NCI-H1417 treated with DMSO at 0.1 percent for 48 hours (cell line): Measurements from ENCODE around the gene CLK2.
"Not testable (repeated sequence)": the region's sequence is repeated elsewhere in the genome, so short reads cannot be mapped to it uniquely, and the experiment has no call there.

Experiments used
- DNase-seq: peaks from one replicate; lab custom pipeline; 2025; lab: John Stamatoyannopoulos, UW

The CLK2 gene

DNA sequence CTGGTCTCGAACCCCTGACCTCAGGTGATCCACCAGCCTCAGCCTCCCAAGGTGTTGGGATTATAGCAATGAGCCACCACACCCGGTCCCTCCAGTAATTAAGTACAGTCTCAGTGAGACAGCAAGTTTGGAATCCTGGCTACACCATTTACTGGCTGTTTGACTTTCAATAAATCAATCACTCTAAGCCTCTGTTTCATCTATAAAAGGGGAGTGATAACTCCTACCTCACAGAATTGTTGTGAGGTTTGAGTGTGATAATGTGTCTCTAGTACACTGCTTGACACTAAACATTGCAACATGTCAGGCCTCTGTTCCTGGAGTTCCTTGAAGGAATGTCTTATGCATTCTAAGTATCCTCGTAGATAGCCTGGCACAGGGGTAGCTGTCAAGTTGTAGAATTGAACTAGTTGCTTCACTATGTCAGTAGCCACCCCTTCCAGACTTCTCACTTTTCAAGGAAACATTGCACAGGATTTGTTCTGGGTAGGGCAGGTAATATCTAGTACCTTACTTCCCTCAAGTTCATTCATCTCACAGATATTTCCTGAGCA, 30.4 kb downstream of the CLK2 start:
- no peak for DNase-seq

DNA sequence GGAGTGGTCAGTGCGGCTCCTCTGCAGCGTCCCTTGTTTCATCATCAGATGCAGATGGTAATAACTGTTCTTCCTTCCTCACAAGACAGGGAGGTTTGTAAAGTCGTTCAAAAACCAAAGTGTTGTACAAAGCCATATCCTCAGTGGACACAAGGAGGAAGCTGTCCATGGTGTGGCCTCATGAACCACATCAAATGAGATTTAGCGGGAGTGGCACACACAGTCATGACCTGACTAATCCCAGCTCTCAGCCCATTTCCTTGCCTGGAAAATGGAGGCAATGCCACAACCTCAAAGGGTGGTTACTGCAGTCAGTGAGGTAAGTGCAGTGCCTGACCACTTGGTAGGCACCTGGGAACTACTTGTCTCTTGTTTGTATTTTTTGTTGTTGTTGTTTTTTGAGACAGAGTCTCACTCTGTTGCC, 31.5 kb downstream of the CLK2 start:
- no peak for DNase-seq

DNA sequence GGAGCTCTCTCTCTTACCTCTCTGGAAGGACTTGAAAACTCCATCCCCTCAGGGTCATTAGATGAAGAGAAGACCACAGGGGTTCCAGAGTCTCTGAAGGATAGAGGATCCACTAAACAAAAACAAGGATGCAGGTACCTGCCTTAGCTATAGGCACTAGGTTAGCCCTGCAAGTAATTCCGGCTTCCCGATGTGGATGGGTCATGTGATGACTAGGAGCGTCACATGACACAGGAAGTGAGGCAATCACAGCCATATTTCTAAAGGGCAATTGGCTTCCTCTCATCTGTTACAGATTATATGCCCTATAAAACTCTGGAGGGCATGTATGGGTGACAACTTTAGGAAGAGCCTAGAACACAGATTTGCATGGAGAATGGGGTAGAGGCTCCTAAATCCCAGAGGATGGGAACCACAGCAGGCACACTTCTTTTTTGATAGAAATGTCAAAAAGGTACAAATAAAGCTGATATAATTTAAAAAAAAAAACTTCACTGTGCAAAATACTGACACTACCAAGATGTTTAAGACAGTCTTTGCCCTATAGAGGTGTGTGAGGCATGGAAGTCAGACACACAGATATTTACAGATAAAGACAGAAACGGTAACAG, 32.1 kb downstream of the CLK2 start:
- no peak for DNase-seq

DNA sequence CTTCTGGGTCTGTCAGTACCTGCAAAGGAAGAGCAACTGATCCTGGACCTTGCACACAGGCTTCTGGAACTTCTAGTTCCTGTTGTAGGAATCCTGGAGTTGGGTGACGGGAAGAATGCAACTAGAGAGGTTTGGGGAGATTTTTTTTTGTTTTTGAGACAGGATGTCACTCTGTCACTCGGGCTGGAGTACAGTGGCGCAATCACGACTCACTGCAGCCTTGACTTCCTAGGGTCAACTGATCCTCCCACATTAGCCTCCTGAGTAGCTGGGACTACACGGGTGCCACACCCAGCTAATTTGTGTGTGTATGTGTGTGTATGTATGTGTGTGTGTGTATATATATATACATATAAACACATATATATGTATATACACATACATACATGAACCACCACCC, 36.9 kb downstream of the CLK2 start:
- DNase-seq = no peak

DNA sequence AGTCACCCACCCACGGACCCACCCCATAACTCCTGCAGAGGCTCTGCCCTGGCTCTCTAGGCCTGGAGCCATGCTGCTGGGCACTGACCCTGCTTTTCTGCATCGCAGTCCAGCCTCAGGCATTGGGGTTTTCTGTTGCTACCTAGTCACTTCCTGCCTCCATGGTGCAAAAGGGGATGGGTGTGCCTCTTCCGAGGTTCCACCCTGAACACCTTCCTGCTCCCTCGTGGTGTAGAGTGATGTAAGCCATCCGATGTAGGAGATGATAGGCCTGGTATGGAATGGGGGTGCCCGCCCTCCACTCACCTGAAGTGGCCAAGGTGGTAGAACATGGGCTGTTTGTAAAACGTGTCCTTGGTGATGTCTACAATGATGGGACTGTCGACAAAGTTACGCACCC, 37.9 kb downstream of the CLK2 start:
- not testable (repeated sequence) for DNase-seq

DNA sequence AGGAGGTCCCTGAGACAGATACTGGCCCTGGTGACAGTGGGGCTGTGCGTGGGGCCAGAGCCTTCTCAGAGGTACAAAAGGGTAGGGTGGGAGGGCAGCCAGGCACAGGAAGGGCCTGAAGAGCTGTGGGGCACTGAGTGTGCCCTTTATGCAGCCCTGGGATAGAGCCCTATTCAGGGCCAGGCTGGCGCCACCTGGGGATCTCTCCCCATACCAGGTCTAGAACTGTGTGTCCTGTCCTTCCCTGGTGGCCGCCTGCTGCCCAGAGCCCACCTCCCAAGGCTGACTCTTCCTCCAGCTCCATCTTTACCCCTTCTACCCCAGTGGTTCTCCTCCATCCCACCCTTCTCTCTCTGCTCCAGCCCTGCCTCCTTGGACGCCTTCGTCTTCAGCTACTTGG, 39.8 kb downstream of the CLK2 start:
- not testable (repeated sequence) for DNase-seq

DNA sequence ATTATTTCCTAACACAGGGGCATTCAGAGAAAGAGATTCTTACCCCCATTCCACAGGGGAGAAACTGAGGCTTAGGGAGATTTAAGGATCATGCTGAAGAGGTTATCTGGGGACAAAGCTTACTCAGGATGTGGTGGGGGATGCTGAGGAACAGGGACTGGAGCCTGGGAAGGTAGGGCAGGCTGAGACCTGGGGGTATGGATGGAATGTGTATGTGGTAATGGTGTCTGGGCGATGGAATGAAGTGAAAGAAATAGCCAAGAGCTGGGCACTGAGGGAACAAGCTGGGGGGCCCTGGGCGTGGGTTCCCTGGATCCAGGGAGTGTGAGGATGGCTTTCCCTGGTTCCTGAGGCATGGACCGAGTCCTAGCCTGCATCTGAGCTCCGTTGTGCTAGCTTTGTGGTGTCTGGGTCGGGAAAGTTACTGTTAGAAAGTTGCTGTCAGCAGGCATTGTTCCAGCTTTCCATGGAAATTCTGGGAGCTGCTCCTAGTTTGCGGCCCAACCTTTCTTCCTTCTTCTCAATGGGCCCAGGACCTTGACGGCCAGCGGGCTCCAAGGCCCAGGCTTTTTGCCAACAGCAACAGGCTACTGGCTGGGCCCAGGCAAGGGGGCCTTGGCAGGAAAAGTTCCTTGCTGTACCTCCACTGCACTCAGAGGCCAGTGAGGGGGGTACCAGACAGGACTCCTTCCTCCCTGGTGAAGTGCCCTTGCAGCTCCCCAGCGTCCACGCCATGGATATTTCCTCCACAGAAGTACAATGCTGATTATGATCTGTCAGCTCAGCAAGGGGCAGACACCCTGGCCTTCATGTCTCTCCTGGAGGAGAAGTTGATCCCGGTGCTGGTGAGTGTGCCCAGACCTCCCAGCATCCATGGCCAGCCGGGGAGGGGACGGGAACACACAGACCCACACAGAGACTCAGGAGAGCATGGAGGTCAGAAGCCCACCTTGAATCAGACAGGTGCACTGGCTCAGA, 41.0 kb downstream of the CLK2 start:
- DNase-seq = not testable (repeated sequence)

DNA sequence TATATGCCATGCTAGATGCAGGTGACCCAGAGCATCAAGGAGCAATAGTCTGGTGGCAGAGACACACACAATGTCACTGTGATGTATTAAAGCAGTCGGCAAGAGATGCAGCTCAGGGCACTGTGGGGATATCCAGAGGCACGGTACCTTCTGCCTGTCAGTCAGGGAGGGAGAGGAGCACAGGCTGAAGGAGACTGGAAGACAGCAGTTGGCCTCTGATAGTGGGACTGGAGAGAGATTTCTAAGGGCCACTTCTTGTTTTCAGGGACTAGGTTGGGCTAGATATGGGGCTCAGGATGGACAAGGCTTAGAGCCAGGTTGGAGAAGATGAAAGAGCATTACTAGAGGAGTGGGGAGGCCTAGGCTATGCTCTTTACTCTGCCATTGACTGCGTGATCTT, 42.0 kb downstream of the CLK2 start:
- not testable (repeated sequence) for DNase-seq

DNA sequence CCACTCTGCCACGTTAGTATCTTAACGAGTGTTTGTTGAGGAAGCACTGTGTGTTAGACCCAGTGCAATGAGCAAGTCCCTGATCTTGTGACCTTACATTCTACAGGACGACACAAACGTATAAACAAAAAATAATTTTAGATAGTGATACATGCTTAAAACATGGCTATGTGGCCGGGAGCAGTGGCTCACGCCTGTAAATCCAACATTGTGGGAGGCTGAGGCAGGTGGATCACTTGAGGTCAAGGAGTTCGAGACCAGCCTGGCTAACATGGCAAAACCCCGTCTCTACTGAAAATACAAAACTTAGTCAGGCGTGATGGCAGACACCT, 45.2 kb downstream of the CLK2 start:
- no peak for DNase-seq

DNA sequence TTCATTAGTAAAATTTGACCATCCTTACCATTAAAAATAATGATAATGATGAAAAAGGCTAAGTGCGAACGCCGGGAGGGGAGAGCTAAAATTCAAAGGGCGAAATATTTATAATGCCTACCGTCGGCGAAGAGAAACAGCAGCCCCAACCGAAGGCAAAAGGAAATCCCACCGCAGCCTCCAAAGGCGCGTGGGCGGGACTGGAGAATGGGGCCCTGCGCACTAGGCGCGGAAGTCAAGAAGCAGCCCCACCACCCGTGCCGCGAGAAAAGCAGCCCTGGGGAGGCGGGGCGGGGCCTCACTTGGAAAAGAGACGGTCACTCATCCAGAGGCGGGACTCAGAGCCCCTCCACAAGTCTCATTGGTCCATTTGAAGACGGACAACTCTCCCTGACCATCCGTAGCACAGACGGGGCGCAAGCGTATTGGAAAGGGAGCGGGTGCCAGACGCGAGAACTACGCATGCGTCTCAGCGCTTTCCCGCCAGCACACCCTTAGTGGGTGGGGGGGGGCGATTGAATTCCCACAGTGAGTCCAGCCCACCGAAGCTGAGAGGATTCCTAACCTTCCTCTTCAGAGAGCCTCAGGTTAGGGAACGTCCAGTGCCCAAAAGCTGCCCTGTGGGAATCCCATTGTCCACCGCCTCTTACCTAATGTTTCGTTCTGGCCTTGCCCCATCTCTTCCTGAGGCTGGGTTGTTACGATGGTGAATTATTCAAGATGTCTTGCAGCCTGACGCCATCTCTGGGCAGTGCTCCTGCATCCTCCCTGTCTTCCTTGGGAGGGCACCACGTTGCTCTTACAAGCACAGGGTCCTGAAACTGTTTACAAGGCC, 45.8 kb downstream of the CLK2 start:
- DNase-seq = peak; percentile 98

DNA sequence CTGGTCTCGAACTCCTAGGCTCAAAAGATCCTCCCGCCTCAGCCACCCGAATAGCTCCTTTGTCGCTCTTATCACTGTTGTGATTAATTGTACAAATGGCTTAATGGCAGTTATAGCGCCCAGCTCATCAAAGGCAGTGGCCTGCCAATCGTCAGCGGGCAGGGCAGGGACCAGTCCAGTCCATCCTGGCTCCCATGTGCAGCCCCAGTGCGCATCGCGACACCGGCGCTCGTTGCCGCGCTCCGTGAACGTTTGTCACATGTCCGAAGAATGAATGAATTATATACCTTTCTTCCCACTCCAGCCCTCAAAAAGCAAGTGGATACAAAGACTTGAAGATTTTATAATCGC, 46.4 kb downstream of the CLK2 start:
- DNase-seq = no peak

DNA sequence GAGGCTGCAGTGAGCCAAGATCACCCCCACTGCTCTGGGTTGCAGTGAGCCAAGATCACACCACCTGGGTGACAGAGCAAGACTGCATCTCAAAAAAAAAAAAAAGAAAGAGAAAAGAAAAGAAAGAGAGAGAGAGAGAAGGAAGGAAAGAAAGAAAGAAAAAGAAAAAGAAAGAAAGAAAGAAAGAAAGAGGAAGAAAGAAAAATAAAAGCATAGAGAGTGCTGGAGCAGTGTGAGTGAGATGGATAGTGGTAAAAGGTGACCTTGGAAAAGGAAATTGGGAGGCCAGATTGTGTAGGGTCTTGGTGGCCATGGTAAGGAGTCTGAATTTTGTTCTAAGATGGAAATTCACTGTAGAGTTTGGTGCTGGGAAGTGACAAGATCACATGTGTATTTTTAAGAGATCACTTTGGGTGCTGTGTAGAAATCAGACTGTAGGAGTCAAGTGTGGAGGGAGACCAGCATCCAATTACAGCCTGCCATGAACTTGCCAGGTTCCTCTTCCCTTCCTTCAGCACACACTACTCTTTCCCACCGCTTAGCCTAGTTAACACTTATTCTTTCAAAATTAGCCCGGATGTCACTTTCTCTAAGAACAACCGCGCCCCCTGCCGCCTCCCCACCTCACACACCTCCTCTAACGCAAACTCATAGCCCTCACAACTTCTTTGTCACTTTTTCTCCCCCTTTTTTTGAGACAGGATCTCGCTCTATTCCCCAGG, 47.0 kb downstream of the CLK2 start:
- peak; percentile 48 for DNase-seq

DNA sequence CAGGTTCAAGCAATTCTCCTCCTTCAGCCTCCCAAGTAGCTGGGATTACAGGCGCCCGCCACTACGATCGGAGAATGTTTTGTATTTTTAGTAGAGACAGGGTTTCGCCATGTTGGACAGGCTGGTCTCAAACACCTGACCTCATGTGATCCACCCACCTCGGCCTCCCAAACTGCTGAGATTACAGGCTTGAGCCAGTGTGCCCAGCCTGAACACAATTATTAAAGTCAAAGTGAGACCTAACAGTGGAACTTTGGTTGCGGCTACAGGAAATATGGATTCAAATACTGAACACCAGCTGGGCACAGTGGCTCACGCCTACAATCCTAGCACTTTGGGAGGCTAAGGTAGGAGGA, 47.9 kb downstream of the CLK2 start:
- DNase-seq = not testable (repeated sequence)

DNA sequence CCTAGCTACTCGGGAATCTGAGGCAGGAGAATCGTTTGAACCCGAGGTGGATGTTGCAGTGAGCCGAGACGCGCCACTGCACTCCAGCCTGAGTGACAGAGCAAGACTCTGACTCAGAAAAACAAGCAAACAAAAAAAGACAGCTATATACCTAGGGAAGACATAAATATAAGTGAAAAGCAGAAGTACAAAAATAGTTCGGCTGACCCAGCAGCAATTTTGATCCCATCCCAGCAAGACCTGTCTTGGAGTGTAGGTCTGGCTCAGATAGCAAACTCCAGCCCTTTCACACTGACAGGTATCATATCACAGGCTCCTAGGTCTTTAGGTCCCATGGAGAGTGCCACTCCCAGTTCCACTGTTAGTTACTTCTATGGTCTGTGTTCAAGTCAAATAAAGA, 50.3 kb downstream of the CLK2 start:
- no peak for DNase-seq

DNA sequence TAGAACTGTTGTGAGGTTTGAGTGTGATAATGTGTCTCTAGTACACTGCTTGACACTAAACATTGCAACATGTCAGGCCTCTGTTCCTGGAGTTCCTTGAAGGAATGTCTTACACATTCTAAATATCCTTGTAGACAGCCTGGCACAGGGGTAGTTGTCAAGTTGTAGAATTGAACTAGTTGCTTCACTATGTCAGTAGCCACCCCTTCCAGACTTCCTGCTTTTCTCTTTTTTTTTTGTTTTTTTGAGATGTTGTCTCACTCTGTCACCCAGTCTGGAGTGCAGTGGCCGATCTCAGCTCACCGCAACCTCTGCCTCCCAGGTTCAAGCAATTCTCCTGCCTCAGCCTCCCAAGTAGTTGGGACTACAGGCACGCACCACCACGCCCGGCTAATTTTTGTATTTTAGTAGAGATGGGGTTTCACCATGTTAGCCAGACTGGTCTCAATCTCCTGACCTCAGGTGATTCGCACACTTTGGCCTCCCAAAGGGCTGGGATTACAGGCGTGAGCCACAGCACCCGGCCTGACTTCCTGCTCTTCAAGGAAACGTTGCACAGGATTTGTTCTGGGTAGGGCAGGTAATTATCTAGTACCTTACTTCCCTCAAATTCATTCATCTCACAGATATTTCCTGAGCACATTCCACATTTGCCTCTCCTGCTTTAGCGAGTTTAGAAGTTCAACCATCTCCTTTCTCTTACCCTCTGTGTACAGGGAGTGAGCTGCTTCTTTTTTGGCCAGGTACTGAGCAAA, 52.9 kb downstream of the CLK2 start:
- DNase-seq = not testable (repeated sequence)

DNA sequence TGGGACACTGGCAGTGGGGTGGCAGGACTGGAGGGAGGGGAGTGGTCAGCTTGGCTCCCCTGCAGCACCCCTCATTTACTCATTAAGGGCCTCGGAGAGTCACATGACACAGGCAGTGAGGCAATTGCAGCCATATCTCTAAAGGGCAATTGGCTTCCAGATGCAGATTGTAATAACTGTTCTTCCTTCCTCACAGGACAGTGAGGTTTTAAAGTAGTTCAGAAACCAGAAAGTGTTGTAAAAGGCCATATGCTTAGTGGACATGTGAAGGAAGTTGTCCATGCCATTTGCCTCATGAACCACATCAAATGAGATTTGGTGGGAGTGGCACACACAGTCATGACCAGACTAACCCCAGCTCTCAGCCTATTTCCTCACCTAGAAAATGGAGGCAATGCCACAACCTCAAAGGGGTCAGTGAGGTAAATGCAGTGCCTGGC, 53.7 kb downstream of the CLK2 start:
- DNase-seq = no peak

DNA sequence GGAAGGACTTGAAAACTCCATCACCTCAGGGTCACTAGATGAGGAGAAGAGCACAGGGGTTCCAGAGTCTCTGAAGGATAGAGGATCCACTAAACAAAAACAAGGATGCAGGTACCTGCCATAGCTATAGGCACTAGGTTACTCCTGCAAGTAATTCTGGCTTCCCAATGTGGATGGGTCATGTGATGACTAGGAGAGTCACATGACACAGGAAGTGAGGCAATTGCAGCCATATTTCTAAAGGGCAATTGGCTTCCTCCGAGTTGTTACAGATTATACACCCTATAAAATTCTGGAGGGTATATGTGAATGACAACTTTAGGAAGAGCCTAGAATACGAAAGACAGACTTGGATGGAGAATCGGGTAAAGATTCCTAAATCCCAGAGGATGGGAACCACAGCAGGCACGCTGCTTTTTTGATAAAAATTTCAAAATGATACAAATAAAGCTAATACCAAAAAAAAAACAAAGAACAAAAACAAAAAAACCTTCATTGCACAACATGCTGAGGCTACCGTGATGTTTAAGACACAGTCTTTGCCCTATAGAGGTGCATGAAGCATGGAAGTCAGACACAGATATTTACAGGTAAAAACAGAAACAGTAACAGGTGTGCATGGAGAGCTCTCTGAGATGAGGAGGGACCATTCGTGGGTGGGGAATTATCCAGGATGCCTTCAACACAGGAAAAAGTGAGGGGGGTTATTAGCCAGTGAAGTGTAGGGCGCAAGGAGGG, 54.3 kb downstream of the CLK2 start:
- no peak for DNase-seq

DNA sequence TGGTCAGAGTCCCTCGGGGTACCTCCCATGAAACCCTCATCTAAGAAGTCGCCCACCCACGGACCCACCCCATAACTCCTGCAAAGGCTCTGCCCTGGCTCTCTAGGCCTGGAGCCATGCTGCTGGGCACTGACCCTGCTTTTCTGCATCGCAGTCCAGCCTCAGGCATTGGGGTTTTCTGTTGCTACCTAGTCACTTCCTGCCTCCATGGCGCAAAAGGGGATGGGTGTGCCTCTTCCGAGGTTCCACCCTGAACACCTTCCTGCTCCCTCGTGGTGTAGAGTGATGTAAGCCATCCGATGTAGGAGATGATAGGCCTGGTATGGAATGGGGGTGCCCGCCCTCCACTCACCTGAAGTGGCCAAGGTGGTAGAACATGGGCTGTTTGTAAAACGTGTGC, 58.6 kb downstream of the CLK2 start:
- DNase-seq = not testable (repeated sequence)
